ENCODE results near the gene TRPM3. TPM values are rescaled to one million over a fixed set of nuclear protein-coding genes. Genes with fewer than 3 reads are reported as not detected.

TRPM3 gene
- total and polyA plus RNA-seq, 9 of the 15 experiments (the other 6 are each of a cell fraction or from before 2014, with no cell fraction given), result 0.04 TPM; not detected in 8

DNA sequence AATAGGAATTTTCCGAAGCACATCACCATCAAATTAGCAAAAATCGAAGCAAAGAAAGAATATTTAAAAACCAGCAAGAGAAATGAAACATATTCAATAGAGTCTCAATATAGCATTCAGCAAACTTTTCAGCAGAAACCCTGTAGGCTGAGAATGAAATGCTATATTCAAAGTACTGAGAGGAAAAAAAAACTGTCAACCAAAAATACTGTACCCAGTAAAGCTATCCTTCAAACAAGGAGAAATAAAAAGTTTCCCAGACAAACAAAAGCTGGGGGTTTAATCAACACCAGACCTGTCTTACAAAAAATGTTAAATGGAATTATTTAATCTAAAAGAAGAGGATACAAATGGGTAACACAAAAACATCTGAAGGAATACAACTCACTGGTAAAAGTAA lies 116.0 kb downstream of the TRPM3 start:
- Histone ChIP-seq H3K4me1 (replicated peaks in 1 of 2; ENCODE audit: control insufficient read depth in 2 of 2, insufficient read depth in 2 of 2, low read length in 2 of 2) (no peaks in the 10 kb centered on the region), H3K27ac (ENCODE audit: extremely low read depth, low read depth, low read length) (no peak overlapping the region), H3K9me1 (ENCODE audit: control insufficient read depth, insufficient read depth, low read length) (no peaks in the 10 kb centered on the region), H3K36me3 (ENCODE audit: control insufficient read depth, insufficient read depth, low read length) (no peaks in the 10 kb centered on the region), H2AFZ (ENCODE audit: low read depth, low read length) (no peak overlapping the region), H3K4me3 (no peak overlapping the region), H3K4me2 (ENCODE audit: insufficient read depth, low read length) (no peak overlapping the region), H3K9me3 (replicated peaks; ENCODE audit: control insufficient read depth, insufficient read depth, low read depth, low read length) (no peaks in the 10 kb centered on the region), H3K9ac (ENCODE audit: insufficient read depth in 1 of 2, low read depth in 2 of 2, low read length in 2 of 2) (no peak overlapping the region), H3K27me3 (ENCODE audit: control insufficient read depth in 2 of 2, insufficient read depth in 2 of 2, low read length in 2 of 2) (no peaks in the 10 kb centered on the region), H3K79me2 (ENCODE audit: control insufficient read depth, insufficient read depth, low read length) (no peaks in the 10 kb centered on the region), H4K20me1 (replicated peaks; ENCODE audit: control insufficient read depth, insufficient read depth, low read length) (no peaks in the 10 kb centered on the region)
- no peak for DNase-seq (ENCODE audit: extremely low read depth in 1 of 4, low spot score in 3 of 4)
- intact Hi-C loops (cut with micrococcal nuclease) (no loop called here), in situ Hi-C loops (cut with MboI) (no loop called here)
- ChIA-PET POLR2A (no interaction called here), CTCF (ENCODE audit: low intra/inter-chr PET ratio) (no interaction called here)
- 0% methylated on average over 2 of the region's 2 CpGs for WGBS (ENCODE audit: insufficient coverage, low coverage, missing lambda C conversion rate)
- TF ChIP-seq, protein P1, sequence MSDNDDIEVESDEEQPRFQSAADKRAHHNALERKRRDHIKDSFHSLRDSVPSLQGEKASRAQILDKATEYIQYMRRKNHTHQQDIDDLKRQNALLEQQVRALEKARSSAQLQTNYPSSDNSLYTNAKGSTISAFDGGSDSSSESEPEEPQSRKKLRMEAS (CRISPR knock-in tag; IDR thresholded peaks at IDR 0.05), result no peak
- no peak for TF ChIP-seq ZNF551 (CRISPR knock-in tag; IDR thresholded peaks at IDR 0.05)
- no peak for TF ChIP-seq STAG1 (CRISPR knock-in tag; IDR thresholded peaks at IDR 0.05; ENCODE audit: borderline replicate concordance)
- TF ChIP-seq LARP7 (IDR thresholded peaks at IDR 0.05), result no peak
- no peak for ATAC-seq
- no TSS peak for BruUV-seq (replicated peaks)
- FAIRE-seq, result no peak

DNA sequence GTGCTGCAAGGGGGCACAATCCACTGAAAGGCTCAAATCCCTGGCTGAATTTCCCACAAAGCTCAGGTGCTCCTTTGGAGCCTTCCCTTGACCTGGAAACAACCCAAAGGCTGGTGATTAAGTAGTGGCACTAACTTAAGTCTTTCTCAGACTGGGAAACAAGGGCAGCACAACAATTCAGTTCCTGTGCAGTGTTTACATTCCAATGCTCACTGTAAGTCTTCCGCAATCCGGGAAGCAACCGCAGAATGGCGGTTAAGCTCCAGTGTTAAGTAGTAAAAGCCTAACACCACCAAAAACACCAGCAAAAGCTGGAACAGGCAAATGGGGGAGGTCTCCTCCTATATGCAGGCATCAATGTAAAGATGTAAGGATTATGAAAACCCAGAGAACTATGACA lies 117.2 kb downstream of the TRPM3 start:
- H3K9me3 ChIP-seq (replicated peaks; ENCODE audit: control insufficient read depth, insufficient read depth, low read depth, low read length), result no peaks in the 10 kb centered on the region
- no peak overlapping the region for H2AFZ ChIP-seq (ENCODE audit: low read depth, low read length)
- in situ Hi-C loops (cut with MboI), result no loop called here
- no peaks in the 10 kb centered on the region for H4K20me1 ChIP-seq (replicated peaks; ENCODE audit: control insufficient read depth, insufficient read depth, low read length)
- no TSS peak for BruUV-seq (replicated peaks)
- H3K4me3 ChIP-seq, result no peak overlapping the region
- no peaks in the 10 kb centered on the region for H3K36me3 ChIP-seq (ENCODE audit: control insufficient read depth, insufficient read depth, low read length)
- no peak for TF ChIP-seq MTF1 (CRISPR knock-in tag; IDR thresholded peaks at IDR 0.05; ENCODE audit: borderline replicate concordance)
- no peak for TF ChIP-seq ZNF347 (CRISPR knock-in tag; IDR thresholded peaks at IDR 0.05; ENCODE audit: low read depth)
- no peak for TF ChIP-seq BRCA1 (IDR thresholded peaks at IDR 0.05)
- no peak for TF ChIP-seq BRCA1 (CRISPR knock-in tag; IDR thresholded peaks at IDR 0.05)
- TF ChIP-seq ZNF707 (CRISPR knock-in tag; conservative IDR thresholded peaks at IDR 0.05), result no peak
- TF ChIP-seq, protein P2, sequence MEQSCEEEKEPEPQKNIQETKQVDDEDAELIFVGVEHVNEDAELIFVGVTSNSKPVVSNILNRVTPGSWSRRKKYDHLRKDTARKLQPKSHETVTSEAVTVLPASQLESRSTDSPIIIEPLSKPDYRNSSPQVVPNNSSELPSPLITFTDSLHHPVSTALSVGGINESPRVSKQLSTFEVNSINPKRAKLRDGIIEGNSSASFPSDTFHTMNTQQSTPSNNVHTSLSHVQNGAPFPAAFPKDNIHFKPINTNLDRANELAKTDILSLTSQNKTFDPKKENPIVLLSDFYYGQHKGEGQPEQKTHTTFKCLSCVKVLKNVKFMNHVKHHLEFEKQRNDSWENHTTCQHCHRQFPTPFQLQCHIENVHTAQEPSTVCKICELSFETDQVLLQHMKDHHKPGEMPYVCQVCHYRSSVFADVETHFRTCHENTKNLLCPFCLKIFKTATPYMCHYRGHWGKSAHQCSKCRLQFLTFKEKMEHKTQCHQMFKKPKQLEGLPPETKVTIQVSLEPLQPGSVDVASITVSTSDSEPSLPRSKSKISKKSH (CRISPR knock-in tag; IDR thresholded peaks at IDR 0.05), result no peak
- TF ChIP-seq SLC30A9 (CRISPR knock-in tag; IDR thresholded peaks at IDR 0.05), result no peak
- no peak for TF ChIP-seq MTA3 (IDR thresholded peaks at IDR 0.05; ENCODE audit: borderline replicate concordance)
- TF ChIP-seq ZKSCAN8 (CRISPR knock-in tag; IDR thresholded peaks at IDR 0.05), result no peak
- no peak for ATAC-seq
- ChIA-PET POLR2A (no interaction called here), CTCF (ENCODE audit: low intra/inter-chr PET ratio) (no interaction called here)
- no peak overlapping the region for H3K4me2 ChIP-seq (ENCODE audit: insufficient read depth, low read length)
- H3K9ac ChIP-seq (ENCODE audit: insufficient read depth in 1 of 2, low read depth in 2 of 2, low read length in 2 of 2), result no peak overlapping the region
- H3K4me1 ChIP-seq (replicated peaks in 1 of 2; ENCODE audit: control insufficient read depth in 2 of 2, insufficient read depth in 2 of 2, low read length in 2 of 2), result no peaks in the 10 kb centered on the region
- no peaks in the 10 kb centered on the region for H3K9me1 ChIP-seq (ENCODE audit: control insufficient read depth, insufficient read depth, low read length)
- 0% methylated on average over 4 of the region's 4 CpGs for WGBS (ENCODE audit: insufficient coverage, low coverage, missing lambda C conversion rate)
- no peaks in the 10 kb centered on the region for H3K79me2 ChIP-seq (ENCODE audit: control insufficient read depth, insufficient read depth, low read length)
- no peak for DNase-seq (ENCODE audit: extremely low read depth in 1 of 4, low spot score in 3 of 4)
- no peak overlapping the region for H3K27ac ChIP-seq (ENCODE audit: extremely low read depth, low read depth, low read length)
- no peak for FAIRE-seq
- intact Hi-C loops (cut with micrococcal nuclease), result no loop called here
- H3K27me3 ChIP-seq (ENCODE audit: control insufficient read depth in 2 of 2, insufficient read depth in 2 of 2, low read length in 2 of 2), result no peaks in the 10 kb centered on the region

Data from K562 (cell line).